Stimulated activated CD4-positive, alpha-beta T cell treated with anti-CD3 and anti-CD28 coated beads, Interleukin-2, amount 100 ng/mL, for 4 hours (primary cell): ENCODE measurements around the gene ZC3H12A.

Experiments used
- DNase-seq: peaks from one replicate; pipeline ENCODE4 v3.0.0-alpha.2; 2020; ENCODE audit warnings: low read depth

ZC3H12A gene

DNA sequence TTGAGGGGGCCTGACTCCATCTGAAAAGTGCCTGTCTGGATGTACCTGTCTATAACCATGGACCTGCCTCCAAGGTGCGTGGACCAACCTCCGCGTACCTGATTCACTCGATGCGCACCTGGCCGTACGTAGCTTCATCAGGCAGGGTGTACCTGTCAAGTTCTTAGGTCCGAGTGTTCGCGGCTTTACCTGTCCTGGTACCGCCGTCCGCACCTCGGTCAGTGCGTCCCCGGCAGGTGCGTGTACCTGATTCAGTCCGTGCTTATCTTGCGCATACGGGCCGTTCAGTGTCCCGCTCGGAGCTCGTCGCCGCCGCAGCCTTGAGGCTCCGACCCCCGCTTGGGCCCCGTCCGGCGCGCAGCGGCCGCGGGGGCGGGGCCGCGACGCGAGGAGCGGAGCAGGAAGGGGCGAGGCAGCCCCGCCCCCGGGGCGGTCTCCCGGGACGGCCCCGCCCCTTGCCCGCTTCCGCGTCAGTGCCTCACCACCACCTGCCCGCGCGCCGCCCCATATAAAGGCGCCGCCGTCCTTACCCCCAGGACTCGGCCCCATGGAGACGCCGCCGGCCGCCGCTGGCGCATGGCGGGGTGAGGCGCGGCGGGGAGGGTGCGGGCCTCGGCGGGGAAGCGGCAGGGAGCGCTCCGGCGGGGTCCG is at the start of gene ZC3H12A:
TSS of gene ZC3H12A (plus strand) at position 535 of the 651 bp plus-strand sequence. CDS start 917 bp downstream, outside the sequence.
- DNase-seq: peak; percentile 92

DNA sequence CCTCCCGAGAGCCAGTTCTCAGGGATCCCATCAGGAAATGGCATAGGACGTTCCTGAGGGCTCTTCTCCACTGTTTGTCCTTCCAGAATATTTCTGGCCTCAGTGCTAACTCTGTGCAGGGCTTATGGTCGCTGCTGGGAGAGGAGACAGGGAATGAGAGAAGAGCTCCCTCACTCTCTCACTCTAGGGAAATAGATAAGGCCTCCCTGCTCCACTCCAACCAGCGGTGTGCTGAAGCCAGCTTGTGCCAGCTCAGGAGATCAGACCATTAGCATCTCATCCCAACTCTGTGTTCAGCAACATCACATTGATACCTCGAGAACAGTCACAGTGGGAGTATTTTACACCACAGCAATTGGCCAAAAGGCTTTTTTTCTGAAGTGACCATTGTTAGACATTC is 49.2 kb upstream of the ZC3H12A start:
- DNase-seq: no peak

DNA sequence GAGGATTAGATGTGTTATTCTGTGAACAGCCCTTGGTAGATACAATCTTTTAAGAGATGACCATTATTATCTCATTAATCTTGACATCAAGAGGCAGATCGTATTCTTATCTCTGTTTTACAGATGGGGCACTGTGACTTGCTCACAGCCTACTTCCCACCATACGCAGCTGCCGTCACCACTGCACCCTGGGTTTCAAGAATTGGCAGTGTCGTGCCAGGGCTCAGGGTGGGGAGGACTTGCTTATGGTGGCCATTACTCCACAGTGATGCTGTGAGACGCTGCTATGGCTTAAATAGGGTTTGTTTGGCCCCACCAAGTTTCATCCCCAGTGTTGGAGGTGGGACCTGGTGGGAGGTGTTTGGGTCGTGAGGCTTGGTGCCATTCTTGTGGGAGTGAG is 45.4 kb upstream of the ZC3H12A start:
- DNase-seq: no peak

DNA sequence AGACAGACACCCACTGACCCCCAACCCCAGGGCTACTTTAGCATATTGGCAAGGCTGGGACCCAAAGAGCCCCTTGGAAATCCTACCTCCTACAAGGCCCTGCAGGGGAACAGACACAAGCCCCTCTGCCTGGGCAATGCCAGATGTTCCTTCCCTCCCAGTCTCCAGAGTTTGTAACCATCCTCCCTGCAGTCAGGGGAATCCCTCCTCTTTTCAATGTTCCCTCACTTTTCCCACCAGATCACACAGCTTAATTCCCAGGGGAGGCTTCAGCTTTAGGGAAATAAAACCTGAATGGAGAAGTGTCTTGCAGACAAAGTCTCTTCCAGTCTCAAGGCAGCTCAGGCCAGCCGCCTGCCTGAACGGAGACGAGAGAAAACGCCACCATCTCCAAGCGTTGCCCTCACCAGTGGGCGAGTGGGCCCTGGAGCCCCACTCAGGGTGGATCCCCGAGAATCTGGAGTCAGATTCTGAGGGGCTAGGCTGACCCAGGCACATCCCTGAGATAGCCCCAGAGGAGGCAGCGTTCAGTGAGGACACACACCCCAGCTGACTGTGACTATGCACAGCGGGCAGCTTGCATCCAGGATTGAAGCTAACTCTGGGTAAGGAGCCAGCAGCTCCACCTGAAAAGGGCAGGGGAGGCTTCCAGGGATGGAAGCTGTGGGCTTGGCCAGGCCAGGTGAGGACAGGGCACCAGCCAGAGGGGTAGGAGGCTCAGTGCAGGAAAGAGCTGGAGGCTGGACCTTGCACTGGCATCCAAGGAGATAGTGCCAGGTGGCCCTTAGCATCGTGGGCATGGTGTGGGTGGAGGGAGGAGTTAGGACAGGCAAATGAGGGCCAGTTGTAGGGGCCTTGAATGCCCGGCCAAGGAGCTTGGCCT is 44.0 kb upstream of the ZC3H12A start:
- no peak for DNase-seq

DNA sequence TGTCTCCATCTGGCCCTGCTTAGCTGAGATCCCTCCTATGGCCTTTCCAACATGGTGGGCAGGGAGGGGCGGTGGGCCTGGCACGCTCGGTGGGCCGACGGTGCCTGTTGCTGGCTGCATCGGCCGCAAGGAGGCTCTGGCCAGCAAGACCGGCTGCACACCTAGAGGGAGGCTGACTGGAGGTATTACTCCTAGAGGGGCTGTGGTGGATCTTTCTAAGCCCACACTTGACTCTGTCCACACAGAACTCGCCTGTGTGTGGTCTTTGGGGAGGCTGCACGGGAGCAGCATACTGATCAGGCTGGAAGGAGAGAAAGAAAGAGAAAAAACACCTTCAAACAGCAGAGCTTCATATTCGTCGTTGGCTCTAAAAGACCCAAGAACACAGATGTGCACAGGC is 41.7 kb upstream of the ZC3H12A start:
- no peak for DNase-seq

DNA sequence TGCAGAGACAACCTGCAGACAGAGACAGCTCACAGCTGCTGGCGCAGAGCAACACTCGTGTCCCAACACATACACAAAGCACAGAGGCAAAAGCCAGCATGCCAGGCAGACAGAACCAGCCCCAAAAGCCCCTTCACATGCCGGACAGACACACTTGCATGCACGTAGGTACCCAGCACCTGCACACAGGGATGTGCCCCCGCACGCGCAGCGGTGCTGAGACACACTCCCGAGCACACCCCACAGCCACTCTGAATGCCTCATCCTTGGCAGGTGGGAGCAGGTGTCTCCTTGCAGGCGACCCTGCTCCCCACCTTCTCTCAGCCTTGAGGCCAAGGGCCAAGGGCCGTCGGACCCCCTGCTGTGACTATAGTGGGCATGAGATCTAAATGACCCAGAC is 41.2 kb upstream of the ZC3H12A start:
- no peak for DNase-seq

DNA sequence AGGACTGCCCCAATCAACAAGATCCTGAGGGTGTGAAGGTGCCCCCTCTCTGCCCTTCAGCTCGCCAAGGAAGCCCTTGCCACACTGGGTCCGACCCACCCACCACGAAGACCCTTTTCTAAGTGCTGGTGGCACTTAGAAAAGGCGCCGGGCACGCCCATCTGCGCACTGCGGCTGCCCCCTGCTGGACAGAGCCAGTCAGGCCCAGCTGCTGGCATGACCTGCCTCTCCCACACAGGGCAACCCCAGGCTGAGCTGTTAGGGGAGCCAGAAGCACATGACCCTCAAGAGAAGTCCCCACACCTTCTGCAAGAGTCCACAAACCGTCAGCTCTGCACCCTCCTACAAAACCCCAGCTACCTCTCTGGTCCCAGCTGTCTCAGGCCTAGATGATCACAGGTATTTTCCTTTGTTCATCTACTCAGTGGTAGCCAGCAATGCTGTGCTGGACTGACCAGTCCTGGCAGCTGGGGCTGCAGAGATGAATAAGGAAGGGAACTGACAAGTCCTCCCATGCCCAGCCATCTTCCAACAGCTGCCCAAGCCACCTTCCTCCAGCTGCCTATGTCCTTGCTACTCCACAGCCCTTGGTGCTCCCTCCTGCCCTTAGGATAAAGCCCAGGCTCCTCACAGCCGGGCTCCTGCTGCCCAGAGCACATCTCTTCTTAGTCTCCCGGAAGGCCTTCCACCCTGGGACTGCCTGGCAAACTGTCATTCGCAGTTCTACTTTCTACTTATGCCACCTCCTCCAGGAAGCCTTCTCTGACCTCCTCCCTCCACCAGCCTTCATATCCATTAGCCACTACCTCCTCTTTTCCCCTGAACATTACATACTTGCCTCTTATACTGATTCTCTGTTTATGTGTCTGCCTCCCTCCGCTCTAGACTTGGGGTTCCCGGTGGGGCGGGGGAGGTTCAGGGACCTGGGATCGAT is 39.8 kb upstream of the ZC3H12A start:
- DNase-seq: peak; percentile 51

DNA sequence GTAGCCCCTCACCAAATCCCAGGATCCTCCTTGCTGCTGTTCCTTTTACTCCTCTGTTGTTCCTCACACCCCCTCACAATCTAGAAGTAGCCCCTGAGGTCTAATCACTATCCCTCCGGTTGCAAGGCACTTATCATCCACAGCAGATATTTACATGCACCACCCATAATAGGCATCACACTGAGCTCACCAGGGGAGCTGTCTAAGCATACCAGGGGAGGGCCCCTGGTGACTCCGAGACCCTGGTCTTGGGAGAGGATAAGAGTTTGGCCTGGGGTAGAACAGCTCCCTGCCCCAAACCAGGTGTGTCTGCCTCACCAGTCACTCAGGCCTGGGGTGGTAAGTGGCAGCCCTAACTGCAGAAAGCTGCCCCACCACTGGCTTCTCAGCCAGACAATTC is 37.3 kb upstream of the ZC3H12A start:
- DNase-seq: no peak

DNA sequence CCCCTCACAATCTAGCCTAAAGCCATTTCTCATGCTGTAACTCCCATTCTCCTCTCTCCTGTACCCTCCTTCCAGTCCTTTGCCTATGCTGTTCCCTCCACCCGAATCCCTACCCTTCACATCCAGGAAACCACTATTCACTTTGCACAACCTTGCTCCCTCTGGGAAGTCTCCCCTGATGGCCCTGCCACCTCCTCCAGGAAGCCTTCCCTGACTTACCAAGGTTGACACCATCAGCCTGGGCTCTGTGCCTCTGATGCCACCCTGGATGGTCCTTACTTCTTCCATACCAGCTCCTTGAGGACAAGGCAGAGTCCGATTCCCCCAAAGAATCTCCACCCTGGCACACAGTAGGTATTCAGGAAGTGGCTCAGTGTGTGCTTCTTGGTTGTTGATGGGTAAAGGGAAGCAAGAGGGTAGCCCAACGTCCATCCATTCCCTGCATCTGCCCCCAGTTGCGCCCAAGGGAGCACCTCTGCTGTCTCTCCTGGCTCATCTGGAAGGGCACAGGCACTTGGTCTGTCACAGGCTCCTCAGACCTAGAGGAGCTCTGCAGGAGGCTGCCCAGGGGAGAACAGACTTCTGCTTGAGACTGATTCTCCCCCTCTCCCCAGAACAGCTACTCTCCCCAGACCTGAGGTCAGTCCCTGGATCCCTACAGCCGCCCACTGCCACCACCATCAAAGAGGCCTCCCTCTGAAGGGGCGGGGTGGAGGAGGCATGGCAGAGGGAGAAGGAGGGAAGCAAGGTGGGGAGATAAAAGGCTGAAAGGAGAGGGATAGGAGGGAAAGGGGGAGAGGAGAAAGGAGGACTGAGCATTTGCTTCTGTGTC is 36.1 kb upstream of the ZC3H12A start:
- no peak for DNase-seq

DNA sequence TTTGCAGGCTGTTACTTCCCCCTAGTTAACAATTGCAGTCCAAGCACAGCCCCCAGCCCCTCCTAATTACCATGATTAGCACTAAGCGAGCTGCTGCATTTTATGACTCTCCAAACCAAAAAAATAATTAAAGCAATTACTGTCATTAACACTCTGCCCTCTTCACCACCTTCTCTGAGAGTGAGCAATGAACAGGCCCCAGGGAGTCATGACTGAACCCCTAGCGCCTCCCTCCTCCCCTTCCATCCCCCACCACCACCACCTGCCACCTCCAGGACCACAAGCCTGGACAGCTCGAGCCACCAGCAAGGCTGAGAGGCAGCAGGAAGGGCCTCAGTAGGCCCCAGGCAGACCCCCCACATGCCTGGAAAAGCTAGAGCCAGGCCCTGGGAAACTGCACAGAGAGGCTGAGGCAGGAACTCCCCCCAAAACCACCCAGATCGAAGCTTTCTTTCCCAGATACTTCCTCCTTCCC is 35.5 kb upstream of the ZC3H12A start:
- no peak for DNase-seq

DNA sequence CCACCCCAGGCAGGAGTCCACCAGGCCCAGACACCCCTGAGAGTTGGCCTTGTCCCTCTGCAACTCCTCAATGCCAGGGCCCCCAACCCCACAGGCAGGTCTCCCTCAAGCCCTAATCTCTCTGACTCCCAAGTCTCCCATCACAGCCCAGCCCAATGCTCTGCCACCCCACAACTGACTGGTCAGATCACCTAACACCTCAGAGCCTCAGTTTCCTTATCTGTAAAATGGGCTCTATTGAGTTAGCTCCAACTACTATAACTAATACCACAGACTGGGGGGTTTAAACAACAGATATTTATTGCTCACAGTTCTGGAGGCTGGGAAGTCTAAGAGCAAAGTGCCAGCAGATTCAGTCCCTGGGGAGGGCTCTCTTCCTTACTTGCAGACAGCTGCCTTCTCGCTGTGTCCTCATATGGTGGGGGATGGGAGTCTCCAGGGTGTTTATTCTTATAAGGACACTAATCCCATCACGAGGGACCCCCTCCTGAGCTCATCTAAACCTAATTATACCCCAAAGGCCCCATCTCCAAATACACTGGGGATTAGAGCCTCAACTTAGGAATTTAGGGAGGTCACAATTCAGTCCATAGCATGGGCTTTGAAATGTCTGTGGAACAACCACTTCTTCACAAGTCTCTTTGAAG is 34.9 kb upstream of the ZC3H12A start:
- no peak for DNase-seq

DNA sequence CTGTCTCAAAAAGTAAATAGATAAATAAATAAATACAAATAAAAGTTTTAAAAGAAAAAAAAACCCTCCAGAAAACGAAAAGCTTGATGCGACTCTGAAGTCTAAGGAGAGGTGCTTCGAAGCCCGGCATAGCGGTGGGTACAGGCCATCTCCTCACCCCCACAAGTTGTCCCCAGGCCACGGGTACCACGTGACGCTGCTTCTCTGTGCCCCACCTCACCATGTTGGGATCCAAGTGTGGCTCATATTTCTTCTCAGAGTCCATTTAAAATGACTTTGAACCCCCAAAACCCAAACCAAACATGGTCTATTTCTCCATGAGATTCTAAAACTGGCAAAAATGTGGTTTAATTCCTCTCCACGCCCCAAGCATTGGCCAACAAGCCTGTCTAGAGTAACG is 32.9 kb upstream of the ZC3H12A start:
- no peak for DNase-seq

DNA sequence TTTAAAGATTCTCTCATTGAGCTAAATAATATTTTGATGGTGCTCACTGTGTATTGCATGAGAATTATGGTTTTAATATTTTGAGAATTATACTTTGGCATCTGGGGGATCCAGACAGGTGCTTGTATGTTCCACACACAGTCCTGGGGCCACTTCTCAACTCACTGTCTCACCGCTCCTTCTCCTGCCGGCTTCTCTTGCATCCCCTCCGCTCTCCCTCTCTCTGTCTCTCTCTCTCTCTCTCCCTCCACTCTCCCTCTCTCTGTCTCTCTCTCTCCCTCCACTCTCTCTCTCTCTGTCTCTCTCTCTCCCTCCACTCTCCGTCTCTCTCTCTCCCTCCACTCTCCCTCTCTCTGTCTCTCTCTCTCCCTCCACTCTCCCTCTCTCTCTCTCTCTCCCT is 32.2 kb upstream of the ZC3H12A start:
- no peak for DNase-seq

DNA sequence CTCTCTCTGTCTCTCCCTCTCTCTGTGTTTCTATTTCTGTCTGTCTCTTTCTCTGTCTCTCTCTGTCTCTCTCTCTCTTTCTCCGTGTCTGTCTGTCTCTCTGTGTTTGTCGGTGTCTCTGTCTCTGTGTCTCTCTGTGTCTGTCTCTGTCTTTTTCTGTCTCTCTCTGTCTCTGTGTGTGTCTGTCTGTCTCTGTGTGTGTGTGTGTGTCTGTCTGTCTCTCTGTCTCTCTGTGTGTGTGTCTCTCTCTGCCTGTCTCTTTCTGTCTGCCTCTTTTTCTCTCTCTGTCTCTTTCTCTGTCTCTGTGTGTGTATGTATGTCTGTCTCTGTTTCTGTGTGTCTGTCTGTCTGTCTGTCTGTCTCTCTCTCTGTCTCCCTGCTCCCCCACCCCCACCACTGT is 31.7 kb upstream of the ZC3H12A start:
- DNase-seq: no peak

DNA sequence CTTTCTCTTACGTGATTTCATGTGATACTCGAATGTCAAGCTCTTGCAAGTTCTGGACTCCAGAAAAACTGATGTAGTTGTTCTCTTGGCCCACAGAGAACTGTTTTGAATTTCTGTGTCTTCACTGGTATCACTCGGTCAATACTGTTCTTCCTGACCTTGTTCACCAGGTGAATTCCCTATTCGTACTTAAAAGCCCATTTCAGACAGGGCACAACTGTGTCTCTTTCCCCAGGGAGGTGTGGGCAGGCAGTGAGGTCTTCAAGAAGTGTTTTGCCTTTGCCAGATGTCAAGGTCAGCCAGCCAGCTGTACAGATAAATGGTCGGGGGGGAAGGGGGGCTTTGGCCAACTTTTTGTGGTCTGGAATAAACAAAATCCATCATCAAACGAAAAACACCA is 27.5 kb upstream of the ZC3H12A start:
- no peak for DNase-seq

DNA sequence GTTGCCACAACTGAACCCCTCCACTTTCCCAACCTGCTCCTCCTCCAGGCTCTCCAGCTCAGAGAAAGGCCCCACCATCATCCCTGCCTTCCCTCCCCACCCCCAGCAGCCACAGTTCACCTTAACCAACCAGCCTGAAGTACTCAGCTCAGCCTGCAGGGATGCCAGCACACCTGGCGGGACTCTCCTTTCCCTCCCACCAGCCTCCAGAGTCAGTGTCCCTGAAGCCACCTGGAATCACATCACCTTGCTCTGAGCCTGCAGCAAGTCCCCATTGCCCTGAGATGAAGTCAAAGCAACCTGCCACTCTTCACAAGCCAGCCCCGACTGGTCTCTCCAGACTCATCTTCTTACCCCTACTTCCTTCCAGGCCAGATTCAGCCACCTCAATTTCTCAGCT is 26.2 kb upstream of the ZC3H12A start:
- DNase-seq: no peak

DNA sequence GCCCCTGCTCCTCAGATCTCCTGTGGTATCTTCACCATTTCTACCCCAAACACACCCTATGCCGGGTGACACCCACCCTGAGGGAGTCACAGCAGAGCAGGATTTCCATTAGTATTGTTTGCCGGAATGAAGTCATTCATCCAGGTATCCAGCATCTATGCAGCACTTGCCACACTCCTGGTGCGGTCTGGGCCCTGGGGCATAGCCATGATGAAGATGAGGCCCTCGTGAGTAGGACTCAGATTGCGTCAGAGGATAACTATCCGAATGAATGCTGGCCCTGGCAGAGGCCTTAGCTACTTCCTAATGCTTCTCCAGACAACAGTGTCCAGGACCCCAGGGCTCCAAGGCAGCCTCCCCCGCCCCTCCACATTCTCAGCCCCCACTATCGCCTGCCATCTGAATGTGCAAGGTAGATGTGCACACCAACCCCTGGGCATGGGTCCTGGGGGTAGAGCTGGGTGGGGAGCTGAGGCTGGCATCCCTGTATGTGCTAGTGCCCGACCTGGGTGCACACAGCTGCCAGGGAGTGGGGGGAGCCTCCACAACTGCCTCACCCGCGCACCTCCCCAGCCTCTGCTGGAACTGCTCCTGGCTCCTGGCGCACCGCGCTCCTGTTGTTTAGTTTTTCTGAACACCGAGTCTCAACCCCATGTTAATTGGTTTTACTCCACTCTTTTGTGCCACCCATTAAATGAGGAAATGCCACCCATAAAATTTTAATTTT is 25.5 kb upstream of the ZC3H12A start:
- DNase-seq: no peak

DNA sequence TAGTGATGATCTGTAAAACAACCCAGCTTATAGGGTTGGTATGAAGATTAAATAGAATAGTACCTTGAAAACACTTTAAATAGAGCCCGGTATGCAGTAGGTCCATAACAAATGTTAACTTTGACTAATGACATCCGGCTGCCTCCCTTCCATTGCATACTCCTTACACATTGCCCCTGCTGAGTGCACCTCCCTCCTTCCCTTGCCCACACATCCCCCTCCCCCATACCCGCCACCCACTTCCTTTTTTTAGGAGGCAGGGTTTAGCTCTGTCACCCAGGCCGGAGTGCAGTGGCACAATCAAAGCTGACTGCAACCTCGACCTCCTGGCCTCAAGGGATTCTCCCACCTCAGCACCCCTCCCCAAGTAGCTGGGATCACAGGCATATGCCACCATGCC is 24.4 kb upstream of the ZC3H12A start:
- peak; percentile 41 for DNase-seq

DNA sequence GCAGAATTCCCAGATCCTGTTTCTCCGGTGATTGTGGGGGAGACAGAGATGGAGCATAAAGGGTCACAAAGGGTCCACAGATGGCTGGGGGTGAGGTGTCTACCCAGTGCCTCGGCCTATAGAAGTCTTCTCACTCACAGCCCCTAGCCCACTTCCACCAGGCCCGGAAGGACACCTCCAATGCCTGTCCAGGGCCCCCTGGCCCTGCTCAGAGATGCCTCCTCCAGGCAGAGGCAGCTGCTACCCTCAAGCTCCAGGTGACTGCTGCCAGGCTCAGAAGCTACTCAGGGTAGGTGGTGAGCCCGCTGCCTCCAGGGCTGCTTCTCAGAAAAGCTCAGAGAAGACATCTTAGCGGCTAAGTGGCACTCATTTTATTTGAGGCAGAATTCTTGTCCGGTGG is 22.0 kb upstream of the ZC3H12A start:
- no peak for DNase-seq

DNA sequence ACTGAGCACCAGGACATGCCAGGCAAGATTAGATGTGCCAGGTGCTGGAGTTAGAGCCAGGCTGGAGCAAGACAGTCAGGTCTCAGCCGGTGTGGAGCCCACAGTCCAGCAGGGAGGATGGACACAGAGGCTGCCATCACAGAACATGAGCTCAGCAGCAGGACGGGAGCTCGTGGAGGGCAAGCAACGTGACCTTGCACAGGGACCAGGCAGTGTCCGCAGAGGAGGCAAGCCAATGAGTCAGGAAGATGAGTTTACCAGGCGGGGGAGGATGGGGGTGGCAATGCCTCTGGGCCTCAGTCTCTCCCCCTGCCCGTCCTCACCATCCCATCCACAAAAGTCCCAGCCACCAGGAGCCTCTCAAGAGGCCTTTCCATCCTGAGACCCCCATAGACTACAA is 20.7 kb upstream of the ZC3H12A start:
- DNase-seq: no peak
